GM12874 (cell line): ENCODE measurements around the gene ARID1B.

ENCODE experiments used
- CTCF ChIP-seq: IDR thresholded peaks from 2 replicates; pipeline ENCODE4 v1.5.1; 2011; ENCODE audit warnings: low read depth, mild to moderate bottlenecking, control low read depth, low read length, moderate library complexity; ENCODE audit not compliant: insufficient read depth

ARID1B gene

DNA sequence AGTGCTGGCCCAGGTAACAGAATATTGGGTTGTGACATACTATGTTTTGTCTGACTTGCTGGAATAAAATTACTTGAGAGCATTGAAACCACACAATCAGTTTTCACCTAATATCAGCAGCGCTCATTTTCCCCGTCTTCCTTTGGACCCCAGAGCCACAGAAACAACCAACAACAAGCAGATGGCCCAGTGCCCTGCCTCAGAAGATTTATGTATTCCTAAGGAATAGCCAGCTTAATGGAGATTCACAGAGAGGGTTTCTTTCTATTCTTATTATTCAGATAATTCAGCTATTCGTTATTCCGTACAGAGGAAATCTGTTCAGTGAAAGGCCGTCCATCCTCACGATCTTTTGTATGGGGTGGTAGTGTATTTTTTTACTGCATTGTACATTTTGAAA is 391.3 kb downstream of the ARID1B start:
- no peak for TF ChIP-seq CTCF

DNA sequence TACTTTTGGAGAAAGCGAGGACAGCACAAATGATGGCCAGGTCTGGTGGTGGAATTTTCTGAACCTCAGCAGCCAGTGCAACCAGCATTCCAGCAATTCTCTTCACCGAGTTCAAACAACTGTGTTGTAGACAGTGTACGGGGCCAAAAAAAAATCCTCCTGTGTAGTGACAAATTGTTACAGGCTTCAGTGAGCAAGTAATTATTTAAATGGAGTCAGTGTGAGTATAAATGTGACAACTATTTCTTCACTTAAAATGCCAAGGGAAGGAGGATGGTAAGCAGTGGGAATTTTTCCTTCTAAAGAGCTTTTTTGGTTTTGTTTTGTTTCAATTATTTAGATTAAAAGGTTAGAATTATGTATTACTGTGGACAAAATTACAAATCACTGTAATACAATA is 392.0 kb downstream of the ARID1B start:
- TF ChIP-seq CTCF, result no peak

- no peak for TF ChIP-seq CTCF
Measured at GRCh38 chr6:157169656-157170055, 392.5 kb downstream of the ARID1B start.

DNA sequence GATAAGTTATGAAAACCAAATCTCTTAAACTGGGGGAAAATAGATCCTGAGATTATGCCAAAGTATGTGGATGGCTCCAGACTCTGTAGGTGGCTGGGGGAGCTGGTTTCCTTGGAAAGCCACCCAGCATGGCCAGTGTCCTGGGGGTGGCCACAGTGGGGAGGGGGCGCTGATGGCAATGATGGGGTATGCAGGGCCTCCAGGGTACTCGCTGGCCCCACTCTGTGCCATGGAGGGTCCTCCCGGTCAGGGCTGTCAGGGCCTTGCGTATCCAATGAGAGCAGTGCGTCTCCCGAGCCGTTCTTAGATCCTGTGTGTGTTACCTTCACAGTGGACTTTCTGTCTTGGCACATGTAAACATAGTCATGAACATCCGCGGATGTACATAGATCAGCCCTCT is 393.4 kb downstream of the ARID1B start:
- TF ChIP-seq CTCF, result no peak

- no peak for TF ChIP-seq CTCF
Measured at GRCh38 chr6:157171801-157172200, 394.6 kb downstream of the ARID1B start.

DNA sequence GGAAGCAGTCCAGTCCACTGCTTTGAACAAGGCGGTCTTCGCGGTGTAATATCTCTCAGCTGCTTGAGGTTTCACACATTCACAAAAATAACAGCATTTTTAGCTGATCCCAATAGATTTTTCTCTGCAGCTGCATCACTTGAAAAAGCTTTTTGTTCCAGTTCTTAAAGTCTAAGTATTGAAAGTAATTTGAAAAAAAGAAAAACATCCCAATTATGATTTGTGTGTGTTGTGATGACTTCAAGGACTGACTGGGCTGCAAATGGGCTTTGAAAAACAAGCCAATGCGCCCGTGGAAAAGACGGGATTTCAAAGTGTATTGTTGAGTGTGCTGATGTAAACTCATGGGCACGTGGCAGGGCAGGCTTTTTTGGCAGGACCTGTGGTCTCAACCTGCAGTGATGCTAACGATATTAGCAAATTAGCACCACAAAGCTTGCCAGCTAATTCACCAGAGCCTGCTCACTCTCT is 395.1 kb downstream of the ARID1B start:
- TF ChIP-seq CTCF, result no peak

GRCh38 chr6:157172830-157173536 is 395.8 kb downstream of the ARID1B start:
- no peak for TF ChIP-seq CTCF
